ENCODE results near the gene PDZD8.

The PDZD8 gene, protein sequence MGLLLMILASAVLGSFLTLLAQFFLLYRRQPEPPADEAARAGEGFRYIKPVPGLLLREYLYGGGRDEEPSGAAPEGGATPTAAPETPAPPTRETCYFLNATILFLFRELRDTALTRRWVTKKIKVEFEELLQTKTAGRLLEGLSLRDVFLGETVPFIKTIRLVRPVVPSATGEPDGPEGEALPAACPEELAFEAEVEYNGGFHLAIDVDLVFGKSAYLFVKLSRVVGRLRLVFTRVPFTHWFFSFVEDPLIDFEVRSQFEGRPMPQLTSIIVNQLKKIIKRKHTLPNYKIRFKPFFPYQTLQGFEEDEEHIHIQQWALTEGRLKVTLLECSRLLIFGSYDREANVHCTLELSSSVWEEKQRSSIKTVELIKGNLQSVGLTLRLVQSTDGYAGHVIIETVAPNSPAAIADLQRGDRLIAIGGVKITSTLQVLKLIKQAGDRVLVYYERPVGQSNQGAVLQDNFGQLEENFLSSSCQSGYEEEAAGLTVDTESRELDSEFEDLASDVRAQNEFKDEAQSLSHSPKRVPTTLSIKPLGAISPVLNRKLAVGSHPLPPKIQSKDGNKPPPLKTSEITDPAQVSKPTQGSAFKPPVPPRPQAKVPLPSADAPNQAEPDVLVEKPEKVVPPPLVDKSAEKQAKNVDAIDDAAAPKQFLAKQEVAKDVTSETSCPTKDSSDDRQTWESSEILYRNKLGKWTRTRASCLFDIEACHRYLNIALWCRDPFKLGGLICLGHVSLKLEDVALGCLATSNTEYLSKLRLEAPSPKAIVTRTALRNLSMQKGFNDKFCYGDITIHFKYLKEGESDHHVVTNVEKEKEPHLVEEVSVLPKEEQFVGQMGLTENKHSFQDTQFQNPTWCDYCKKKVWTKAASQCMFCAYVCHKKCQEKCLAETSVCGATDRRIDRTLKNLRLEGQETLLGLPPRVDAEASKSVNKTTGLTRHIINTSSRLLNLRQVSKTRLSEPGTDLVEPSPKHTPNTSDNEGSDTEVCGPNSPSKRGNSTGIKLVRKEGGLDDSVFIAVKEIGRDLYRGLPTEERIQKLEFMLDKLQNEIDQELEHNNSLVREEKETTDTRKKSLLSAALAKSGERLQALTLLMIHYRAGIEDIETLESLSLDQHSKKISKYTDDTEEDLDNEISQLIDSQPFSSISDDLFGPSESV

DNA sequence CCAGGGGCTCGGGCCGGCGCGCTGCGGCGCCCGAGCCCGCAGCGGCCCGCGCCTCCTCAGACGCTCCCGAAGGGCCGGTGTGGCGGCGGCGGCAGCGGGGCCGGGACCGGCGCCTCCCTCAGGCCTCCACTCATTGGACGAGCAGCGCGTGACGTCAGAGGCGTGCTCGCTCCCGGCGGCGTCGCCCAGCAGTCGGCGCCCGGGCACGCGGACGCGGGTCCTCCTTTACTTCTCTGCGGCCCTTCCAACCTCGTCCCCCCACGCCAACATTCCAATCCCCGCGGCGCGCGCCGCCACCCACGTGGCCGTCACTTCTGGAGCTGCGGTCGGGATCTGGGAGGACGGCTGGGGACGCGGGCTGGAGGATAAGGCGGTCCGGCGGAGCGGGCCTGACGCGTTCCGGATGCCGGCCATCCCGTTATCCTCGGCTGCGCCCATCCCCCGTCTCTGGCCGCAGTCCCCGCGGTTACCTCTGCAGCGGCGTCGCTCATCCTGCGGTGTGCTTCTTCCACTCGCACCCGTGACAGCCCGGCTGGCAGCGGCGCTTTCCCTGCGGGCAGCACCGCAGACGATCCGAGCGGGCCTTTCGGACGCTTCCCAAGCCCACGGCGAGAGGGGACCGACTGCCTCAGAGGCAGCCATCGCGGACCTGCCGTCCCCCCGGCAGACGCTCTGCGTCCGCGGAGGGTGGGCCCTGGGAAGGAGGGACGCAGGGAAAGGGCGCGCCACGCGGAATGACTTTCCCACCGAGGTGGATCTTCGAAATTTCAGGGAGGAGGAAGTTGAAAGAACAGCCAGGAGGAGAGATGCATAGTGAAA lies at the start of gene PDZD8:
PDZD8 (minus strand) TSS at position 81 of the 819 bp plus-strand sequence. CDS start 213 bp downstream, outside the sequence.
- peak; percentile 96 for DNase-seq

GRCh38 chr10:117424171-117424570 lies 48.9 kb upstream of the PDZD8 start:
- DNase-seq: no peak

- no peak for DNase-seq
Measured at GRCh38 chr10:117421985-117422384, 46.7 kb upstream of the PDZD8 start.

- DNase-seq: no peak
Measured at GRCh38 chr10:117420768-117421167, 45.5 kb upstream of the PDZD8 start.

GRCh38 chr10:117419921-117420320 lies 44.7 kb upstream of the PDZD8 start:
- no peak for DNase-seq

DNA sequence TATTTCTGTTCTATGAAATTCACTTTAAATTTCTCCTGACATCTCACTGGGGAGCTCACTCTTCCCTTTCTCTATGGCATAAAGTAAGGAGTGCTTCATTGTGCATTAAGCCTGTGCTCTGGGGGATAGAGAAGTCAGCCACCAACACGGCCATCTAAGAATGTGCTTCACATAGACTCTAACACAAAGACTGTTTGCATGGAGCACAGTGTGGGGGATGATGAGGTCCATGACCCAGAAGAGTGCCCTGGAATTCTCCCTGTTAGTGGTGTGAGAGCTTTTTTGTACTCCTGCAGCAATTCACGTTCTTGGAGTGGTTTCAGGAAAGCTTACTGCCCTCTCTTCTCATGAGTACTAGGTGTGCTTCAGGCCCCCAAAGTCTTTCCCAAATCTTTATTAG lies 43.9 kb upstream of the PDZD8 start:
- no peak for DNase-seq

DNA sequence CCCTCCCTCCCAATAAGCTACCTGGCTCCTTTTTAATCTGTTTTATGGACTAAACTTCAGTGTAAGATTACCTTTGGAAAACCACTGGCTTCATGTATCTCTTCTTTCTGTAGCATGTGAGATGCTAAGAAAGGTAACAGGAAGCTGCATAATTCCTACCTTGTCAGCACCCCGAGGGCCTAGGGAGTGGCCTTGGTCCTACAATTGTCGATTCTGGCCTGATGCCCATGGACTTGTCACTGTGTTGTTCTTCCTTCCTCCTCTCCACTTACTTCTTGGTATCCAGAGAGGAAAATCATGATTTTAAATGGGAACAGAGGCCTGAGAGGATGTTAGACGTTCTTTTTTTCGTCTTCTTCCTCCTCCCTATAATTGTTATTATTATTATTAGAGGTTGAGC lies 42.9 kb upstream of the PDZD8 start:
- no peak for DNase-seq

GRCh38 chr10:117417196-117417595 lies 42.0 kb upstream of the PDZD8 start:
- no peak for DNase-seq

GRCh38 chr10:117413928-117414618 lies 38.8 kb upstream of the PDZD8 start:
- peak; percentile 47 for DNase-seq

GRCh38 chr10:117412469-117413010 lies 37.3 kb upstream of the PDZD8 start:
- no peak for DNase-seq

DNA sequence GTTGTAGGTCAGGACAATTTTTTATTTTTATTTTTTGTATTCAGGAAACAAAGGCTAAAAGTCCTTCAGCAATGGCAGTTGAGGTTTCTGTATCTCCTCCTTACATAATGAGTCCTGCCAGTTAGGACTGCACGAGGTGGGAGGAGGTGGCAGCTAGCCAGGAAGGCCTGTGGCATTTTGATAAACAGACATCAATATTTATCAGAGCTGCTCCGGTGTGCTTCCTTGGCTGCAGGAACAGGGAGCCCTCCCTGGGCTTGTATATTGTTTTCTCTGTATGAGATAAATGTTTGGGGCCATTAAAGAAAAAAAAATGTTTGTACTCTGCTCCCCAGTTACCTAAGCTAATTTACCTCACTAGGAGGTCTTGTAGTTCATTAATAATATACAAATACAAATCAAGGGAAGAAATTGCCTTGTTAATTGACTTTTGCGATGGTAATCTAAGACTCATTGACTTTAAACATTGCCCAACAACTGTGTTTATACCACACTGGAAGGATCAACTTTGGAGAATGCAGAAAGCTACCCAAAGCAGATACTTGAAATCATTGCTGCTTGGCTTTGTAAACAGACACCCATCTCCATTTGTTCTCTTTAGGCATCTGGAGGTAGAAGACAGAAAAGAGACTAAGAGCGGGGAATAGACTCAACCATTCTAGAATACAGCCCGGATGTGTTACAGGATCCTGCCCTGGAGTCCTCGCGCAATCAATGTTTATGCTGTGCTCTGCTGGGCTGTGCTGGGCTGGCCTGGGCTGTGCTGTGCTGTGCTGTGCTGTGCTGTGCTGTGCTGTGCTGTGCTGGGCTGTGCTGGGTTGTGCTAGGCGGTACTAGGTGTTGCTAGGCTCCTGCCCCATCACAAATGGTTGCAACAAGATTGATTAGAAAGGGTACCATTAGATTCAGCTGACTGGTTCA lies 36.5 kb upstream of the PDZD8 start:
- DNase-seq: peak; percentile 99

DNA sequence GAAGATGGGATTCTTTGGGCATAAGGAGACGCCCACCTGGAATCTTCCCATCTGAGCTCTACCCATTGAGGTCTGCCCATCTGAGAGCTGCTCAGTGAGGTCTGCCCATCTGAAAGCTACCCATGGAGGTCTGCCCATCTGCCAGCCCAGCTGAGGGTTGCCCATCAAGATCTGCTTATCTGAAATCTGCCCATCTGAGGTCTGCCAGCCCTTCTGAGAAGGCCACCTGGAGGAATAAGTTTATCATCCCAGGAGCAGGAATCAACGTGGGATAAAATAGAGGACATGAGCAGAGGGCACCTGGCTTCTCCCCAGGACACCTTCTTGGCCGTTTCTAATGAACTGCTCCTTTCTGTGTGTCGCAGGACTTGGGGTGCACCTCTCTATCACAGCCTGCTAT lies 35.3 kb upstream of the PDZD8 start:
- DNase-seq: peak; percentile 61

- DNase-seq: peak; percentile 48
Measured at GRCh38 chr10:117409549-117410305, 34.5 kb upstream of the PDZD8 start.

DNA sequence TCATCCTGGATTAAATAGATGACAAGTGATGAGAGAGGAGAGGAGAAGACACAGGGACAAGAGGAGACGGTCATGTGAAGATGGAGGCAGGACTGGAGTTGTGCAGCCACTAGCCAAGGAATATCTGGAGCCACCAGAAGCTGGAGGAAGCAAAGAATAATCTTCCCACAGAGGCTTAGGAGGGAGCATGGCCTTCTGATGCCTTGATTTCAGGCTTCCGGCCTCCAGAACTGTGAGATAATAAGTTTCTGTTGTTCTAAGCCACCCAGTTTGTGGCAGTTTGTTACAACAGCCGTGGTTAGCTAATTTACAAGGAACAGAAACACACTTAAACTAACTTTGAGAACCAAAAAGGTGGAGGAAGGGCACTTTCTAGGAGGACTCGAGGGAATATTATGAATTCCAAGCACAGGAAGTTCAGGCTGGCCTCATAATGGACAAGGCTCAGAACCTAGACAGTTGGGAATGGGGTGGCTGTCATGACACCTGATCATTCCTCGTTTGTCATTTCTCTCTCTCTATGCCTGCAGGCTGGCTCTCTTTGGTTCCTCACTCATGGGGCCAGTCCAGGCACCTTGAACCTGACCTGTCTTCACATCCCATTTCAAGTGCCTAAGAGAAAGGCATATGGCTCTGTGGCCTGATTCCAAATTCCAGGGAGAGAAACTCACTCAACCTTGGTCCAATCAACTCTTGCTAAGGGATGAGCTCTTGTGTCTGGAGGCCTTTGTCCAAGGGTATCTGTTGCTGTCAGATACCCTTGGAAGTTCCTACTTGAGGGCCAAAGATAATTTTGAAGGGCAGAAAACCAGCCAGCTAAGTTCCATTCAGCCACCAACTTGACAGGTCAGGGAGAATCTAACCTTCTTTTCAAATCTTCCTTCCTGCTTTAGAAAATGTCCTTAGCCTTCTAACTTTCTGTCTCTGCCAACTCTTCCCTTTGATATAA lies 33.5 kb upstream of the PDZD8 start:
- DNase-seq: peak; percentile 81

- no peak for DNase-seq
Measured at GRCh38 chr10:117405730-117406129, 30.5 kb upstream of the PDZD8 start.

DNA sequence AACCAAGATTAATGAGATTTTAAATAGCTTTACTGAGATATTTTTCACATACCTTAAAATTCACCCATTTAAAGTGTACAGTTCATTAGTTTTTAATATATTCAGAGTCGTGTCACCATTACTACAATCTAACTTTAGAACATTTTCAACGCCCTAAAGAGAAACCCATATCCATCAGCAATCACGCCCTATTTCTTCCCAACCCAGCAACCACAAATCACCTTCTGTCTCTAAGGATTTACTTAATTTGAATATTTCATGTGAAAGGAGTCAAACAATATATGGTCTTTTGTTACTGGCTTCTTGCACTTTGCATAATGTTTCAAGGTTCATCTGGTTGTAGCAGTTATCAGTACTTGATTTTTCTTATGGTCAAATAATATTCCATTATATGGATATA lies 25.1 kb upstream of the PDZD8 start:
- no peak for DNase-seq

- DNase-seq: peak; percentile 64
Measured at GRCh38 chr10:117399341-117400196, 24.3 kb upstream of the PDZD8 start.
